Middle frontal gyrus (tissue), 1 donor: ENCODE measurements around the gene ABCA4.
"Not testable (repeated sequence)": the region's sequence is repeated elsewhere in the genome, so short reads cannot be mapped to it uniquely, and the experiment has no call there.

Experiments used
- DNase-seq: peaks from one replicate; pipeline ENCODE4 v3.0.0-alpha.2; 2015; ENCODE audit warnings: low spot score; ENCODE audit errors: extremely low spot score

Gene ABCA4

GRCh38 chr1:94120991-94121390 lies at the start of gene ABCA4:
ABCA4 (minus strand) TSS chr1:94121148; CDS start chr1:94121045, 103 bp downstream.
- no peak for DNase-seq

- DNase-seq, result no peak
Observed at GRCh38 chr1:94169126-94169525, 48.2 kb upstream of the ABCA4 start.

DNA sequence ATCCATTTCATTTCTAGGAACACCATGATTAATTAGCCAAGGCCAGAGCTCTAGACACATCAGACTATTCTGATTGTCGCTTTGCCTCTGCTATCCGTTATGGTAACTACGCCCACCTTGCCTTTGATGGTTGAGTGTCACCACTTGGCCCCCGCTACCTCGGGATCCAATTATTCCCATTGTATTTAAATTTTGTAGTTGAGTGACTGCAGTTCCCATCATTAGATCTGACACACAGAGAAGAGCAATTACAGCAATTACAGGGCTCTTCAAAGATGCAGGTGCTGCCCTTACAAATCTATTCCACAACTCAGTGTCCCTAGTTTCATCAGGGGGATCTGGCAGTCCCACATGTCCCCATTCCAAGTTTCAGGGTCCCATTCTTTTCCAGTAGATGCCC lies 44.9 kb upstream of the ABCA4 start:
- DNase-seq, result no peak

GRCh38 chr1:94164885-94165284 lies 43.9 kb upstream of the ABCA4 start:
- not testable (repeated sequence) for DNase-seq

- DNase-seq, result not testable (repeated sequence)
Observed at GRCh38 chr1:94164121-94164520, 43.2 kb upstream of the ABCA4 start.

GRCh38 chr1:94163249-94163648 lies 42.3 kb upstream of the ABCA4 start:
- DNase-seq, result not testable (repeated sequence)

- DNase-seq, result no peak
Observed at GRCh38 chr1:94160811-94161210, 39.9 kb upstream of the ABCA4 start.

- DNase-seq, result no peak
Observed at GRCh38 chr1:94156096-94156625, 35.2 kb upstream of the ABCA4 start.

GRCh38 chr1:94154989-94155388 lies 34.0 kb upstream of the ABCA4 start:
- no peak for DNase-seq

DNA sequence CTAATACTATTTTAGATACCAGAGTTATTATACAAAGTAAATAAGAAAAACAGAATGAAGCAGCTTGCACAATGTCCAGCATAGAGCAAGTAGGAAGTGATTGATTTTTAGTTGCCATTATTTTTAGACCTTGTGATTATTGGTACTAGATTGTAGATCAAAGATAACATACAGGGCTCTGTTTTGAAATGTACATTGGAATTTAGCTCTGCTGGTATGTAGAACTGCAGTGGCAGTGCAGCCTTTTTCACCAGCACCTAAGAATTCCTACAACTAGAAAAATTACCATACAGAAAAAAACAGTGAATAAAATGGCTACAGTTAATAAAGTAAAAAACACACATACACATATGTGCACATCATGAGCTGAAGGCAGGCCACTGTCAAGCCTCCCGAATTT lies 32.2 kb upstream of the ABCA4 start:
- DNase-seq, result no peak

GRCh38 chr1:94149166-94149565 lies 28.2 kb upstream of the ABCA4 start:
- not testable (repeated sequence) for DNase-seq

GRCh38 chr1:94146273-94146672 lies 25.3 kb upstream of the ABCA4 start:
- no peak for DNase-seq

- no peak for DNase-seq
Observed at GRCh38 chr1:94144836-94145235, 23.9 kb upstream of the ABCA4 start.

DNA sequence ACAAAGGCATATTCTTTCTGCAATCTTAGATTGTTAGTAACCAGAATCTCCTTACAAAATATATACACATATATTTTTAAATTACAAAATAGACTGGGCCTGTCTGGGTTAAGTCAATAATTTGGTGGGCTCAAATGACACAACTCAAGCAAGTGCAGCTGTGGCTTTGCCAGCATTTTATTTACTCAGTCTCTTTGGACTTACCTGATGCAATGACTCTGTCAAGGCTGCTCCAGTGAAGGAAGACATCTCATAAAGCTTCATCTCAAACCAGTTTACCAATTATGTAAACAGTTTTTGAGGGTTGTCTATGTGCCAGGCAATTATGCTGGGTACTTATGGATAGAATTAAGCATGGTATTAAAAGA lies 22.8 kb upstream of the ABCA4 start:
- no peak for DNase-seq

- no peak for DNase-seq
Observed at GRCh38 chr1:94143173-94143808, 22.3 kb upstream of the ABCA4 start.

DNA sequence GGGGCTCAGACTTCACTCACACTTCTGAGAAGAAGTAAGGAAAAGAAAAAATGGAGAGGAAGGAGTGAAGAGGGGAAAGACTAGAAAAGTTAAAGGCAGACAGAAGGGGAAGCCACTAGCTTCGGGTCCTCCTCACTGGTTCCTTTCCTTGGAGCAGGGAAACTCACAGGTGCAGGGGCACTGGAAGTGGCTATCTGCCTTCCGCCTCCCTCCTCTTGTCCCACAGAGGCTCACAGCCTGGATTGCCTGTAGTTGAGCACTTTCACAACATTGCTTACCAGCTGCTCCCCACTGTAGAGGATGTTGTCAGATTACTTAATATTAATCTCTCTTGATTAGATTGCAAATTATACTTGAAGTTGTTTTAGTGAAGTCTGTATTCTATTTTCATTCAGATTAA lies 21.6 kb upstream of the ABCA4 start:
- no peak for DNase-seq

DNA sequence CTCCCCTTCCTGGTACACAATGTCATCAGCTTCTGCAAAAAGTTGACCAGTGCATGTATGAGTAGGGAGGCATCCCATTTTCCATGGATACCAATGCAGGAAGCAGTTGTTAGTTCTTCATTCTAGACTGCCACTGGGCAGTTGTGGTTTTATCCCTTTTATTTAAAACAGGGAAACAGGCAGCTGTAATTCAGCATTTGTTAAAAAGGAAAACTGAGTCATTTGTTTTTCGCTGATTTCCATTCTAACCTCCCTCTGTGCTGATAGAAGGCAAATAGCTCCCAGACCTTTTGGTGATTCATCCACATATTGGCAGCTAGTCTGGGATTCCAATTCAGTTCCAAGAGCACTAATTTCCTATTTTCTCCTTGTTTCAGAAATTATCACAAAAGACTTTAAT lies 21.1 kb upstream of the ABCA4 start:
- DNase-seq, result no peak

GRCh38 chr1:94132111-94132510 lies 11.2 kb upstream of the ABCA4 start:
- no peak for DNase-seq

DNA sequence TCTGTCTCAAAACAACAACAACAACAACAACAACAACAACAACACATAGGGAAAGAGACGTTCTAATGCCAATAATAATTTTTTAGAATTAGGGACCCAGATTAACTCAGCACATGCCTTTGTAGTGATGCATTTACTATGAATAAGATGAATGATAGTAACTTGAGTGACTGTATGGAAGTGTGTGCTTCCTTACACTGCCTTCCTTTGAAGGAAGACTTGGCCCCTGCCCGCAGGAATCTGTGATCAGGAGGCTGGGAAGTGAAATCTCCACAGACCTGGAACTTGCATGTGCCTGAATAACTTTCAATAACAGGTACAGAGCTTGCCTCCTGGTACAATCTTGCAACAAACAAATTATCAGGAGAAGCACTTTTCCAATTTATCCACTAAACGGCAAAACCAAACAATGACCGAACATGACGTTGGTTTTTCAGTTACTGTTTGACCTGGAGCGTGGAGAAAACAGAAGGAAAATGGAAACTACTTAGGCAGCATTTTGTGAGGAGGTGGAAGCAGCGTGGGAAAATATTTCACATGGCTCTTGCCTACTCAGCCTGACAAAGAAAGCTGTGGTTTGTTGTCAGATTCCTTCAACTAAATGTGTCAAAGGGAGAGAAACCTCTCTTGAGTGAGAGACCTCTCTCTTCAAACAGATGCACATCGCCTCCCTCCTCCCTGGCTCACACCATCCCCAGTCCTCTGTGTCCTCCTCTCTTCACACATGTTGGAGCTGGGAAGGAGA lies 10.1 kb upstream of the ABCA4 start:
- no peak for DNase-seq

DNA sequence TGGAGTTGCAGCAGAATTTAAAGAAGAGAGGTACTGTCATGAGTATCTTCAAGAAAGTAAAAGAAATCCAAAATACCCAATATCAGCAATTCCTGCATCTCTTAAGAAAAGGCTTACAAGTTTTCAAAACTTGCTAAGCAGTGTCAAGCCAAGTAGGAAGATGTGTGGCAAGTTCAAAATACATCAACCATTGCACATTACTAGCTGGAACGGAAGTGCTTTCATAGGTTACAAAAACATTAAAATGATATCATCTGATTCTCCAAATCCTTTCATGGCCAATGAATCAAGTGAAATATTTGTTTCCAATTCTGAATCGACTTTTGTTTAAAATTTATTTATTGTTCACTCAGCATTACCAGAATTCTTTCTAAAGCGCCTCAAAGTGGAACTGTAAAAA lies 5.7 kb upstream of the ABCA4 start:
- no peak for DNase-seq

GRCh38 chr1:94125551-94126514 lies 4.9 kb upstream of the ABCA4 start:
- DNase-seq, result no peak

DNA sequence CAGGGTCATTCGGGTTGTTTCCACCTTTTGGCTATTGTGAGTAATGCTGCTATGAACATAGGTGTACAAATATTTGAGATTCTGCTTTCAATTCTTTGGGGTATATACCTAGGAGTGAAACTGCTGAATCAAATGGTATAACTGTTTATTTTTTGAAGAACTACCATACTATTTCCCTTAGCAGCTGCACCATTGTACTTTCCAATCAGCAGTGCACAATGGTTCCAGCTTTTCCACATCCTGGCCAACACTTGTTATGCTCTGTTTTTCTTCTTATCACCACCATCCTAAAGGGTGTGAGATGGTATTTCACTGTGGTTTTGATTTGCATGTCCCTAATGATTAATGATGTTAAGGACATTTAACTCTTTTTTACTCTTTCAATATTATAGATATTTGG lies 3.6 kb upstream of the ABCA4 start:
- no peak for DNase-seq
